OCI-LY1 (cell line): Measurements from ENCODE around the gene TRAPPC5.

Experiments
- H2AFZ ChIP-seq: fragments of 200-600 bp; sonication (generic), shearing (Covaris generic); 2 replicates; pipeline ENCODE4 v1.6.0; 2014; ENCODE audit warnings: antibody characterized with exemption, mild to moderate bottlenecking, low read length
- H3F3A ChIP-seq: fragments of 200-600 bp; sonication (generic), shearing (Covaris generic); 2 replicates; pipeline ENCODE4 v1.6.0; 2014; ENCODE audit warnings: mild to moderate bottlenecking, antibody characterized with exemption, low read length, moderate library complexity; ENCODE audit not compliant: insufficient read depth
- H3K27ac ChIP-seq: fragments of 200-600 bp; sonication (generic); 2 replicates; pipeline ENCODE4 v1.5.1; 2014; ENCODE audit warnings: low read length, mixed run types, mild to moderate bottlenecking, low read depth; ENCODE audit not compliant: poor library complexity, severe bottlenecking
- H3K27me3 ChIP-seq: fragments of 200-600 bp; sonication (generic); 2 replicates; pipeline ENCODE4 v1.6.0; 2014; ENCODE audit warnings: antibody characterized with exemption, mild to moderate bottlenecking, low read length, moderate library complexity; ENCODE audit not compliant: insufficient read depth
- H3K36me3 ChIP-seq: fragments of 200-600 bp; sonication (generic); 2 replicates; pipeline ENCODE4 v1.6.1; 2014; ENCODE audit warnings: mild to moderate bottlenecking, antibody characterized with exemption, low read length, moderate library complexity, mixed read lengths; ENCODE audit not compliant: insufficient read depth
- H3K4me1 ChIP-seq: fragments of 200-600 bp; sonication (generic); 2 replicates; pipeline ENCODE4 v1.5.1; 2014; ENCODE audit warnings: mild to moderate bottlenecking, low read length, moderate library complexity; ENCODE audit not compliant: insufficient read depth, severe bottlenecking
- H3K4me2 ChIP-seq: fragments of 200-600 bp; sonication (generic), shearing (Covaris generic); 2 replicates; pipeline ENCODE4 v1.6.1; 2014; ENCODE audit warnings: low read length
- H3K4me3 ChIP-seq: fragments of 200-600 bp; sonication (generic); 2 replicates; pipeline ENCODE4 v1.5.1; 2014; ENCODE audit warnings: low read length, low read depth, mild to moderate bottlenecking, mixed read lengths; ENCODE audit not compliant: poor library complexity, severe bottlenecking
- H3K79me2 ChIP-seq: fragments of 200-600 bp; shearing (Covaris generic); 2 replicates; pipeline ENCODE4 v1.6.1; 2016; ENCODE audit warnings: mixed run types, low read length, mixed read lengths; ENCODE audit not compliant: insufficient read depth
- H3K9ac ChIP-seq: fragments of 200-600 bp; sonication (generic), shearing (Covaris generic); 2 replicates; pipeline ENCODE4 v1.6.1; 2014; ENCODE audit warnings: mild to moderate bottlenecking, low read length, mixed read lengths
- H3K9me2 ChIP-seq: fragments of 200-600 bp; sonication (generic), shearing (Covaris generic); 2 replicates; pipeline ENCODE4 v1.6.1; 2014; ENCODE audit warnings: low read depth, mild to moderate bottlenecking, low read length, mixed read lengths
- H3K9me3 ChIP-seq: fragments of 200-600 bp; shearing (Covaris generic); 2 replicates; pipeline ENCODE4 v1.6.1; 2014; ENCODE audit warnings: low read length, mixed read lengths
- H4K20me1 ChIP-seq: fragments of 200-600 bp; sonication (generic), shearing (Covaris generic); 2 replicates; pipeline ENCODE4 v1.6.0; 2016; ENCODE audit warnings: mild to moderate bottlenecking, low read length; ENCODE audit not compliant: insufficient read depth
- CTCF ChIP-seq: fragments of 200-600 bp; sonication (generic), shearing (Covaris generic); IDR thresholded peaks from 2 replicates; pipeline ENCODE4 v1.5.1; 2017; ENCODE audit warnings: mild to moderate bottlenecking, antibody characterized with exemption, low read length, moderate library complexity, mixed read lengths
- EZH2 ChIP-seq: fragments of 200-600 bp; sonication (generic), shearing (Covaris generic); IDR thresholded peaks from 2 replicates; pipeline ENCODE4 v1.8.0; 2017; ENCODE audit warnings: borderline replicate concordance, mixed run types, mild to moderate bottlenecking, antibody characterized with exemption, low read length, moderate library complexity, mixed read lengths

Gene TRAPPC5

GRCh38 chr19:7638802-7639465, 41.7 kb upstream of the TRAPPC5 start:
- no peaks in the 10 kb centered on the region for H3K27me3 ChIP-seq
- no peaks in the 10 kb centered on the region for H3K9me2 ChIP-seq
- H3K27ac ChIP-seq = no peak overlapping the region
- H3K4me2 ChIP-seq = no peak overlapping the region
- H3F3A ChIP-seq = no peaks in the 10 kb centered on the region; the same call in 1 of the 2 replicates
- H3K36me3 ChIP-seq = no peaks in the 10 kb centered on the region
- H3K4me3 ChIP-seq = no peak overlapping the region
- TF ChIP-seq CTCF (no peak), EZH2 (no peak)
- H3K9ac ChIP-seq = no peak overlapping the region
- H3K4me1 ChIP-seq = peaks cover 13% of the 10 kb centered on the region
- H2AFZ ChIP-seq = no peak overlapping the region
- H3K9me3 ChIP-seq = no peaks in the 10 kb centered on the region
- no peaks in the 10 kb centered on the region for H4K20me1 ChIP-seq
- H3K79me2 ChIP-seq = no peaks in the 10 kb centered on the region

- no peak overlapping the region for H3K4me3 ChIP-seq
- H3K9me3 ChIP-seq = no peaks in the 10 kb centered on the region
- no peaks in the 10 kb centered on the region for H3K27me3 ChIP-seq
- H3K27ac ChIP-seq = no peak overlapping the region
- peaks cover 13% of the 10 kb centered on the region for H3K4me1 ChIP-seq
- no peak overlapping the region for H3K9ac ChIP-seq
- H3K4me2 ChIP-seq = no peak overlapping the region
- H2AFZ ChIP-seq = no peak overlapping the region
- H4K20me1 ChIP-seq = no peaks in the 10 kb centered on the region
- no peaks in the 10 kb centered on the region for H3K9me2 ChIP-seq
- H3K79me2 ChIP-seq = no peaks in the 10 kb centered on the region
- H3F3A ChIP-seq = no peaks in the 10 kb centered on the region; the same call in 1 of the 2 replicates
- TF ChIP-seq CTCF (no peak), EZH2 (no peak)
- peaks cover 6% of the 10 kb centered on the region for H3K36me3 ChIP-seq
These were observed 40.7 kb upstream of the TRAPPC5 start for GRCh38 chr19:7639863-7640348.

- H3K36me3 ChIP-seq = peaks cover 9% of the 10 kb centered on the region
- H3K9me3 ChIP-seq = no peaks in the 10 kb centered on the region
- H3K4me3 ChIP-seq = no peak overlapping the region
- peaks cover 13% of the 10 kb centered on the region for H3K4me1 ChIP-seq
- TF ChIP-seq EZH2 = no peak
- TF ChIP-seq CTCF = no peak
- no peak overlapping the region for H2AFZ ChIP-seq
- H3K9me2 ChIP-seq = no peaks in the 10 kb centered on the region
- H3K27me3 ChIP-seq = no peaks in the 10 kb centered on the region
- no peaks in the 10 kb centered on the region for H3K79me2 ChIP-seq
- H4K20me1 ChIP-seq = no peaks in the 10 kb centered on the region
- no peak overlapping the region for H3K27ac ChIP-seq
- no peaks in the 10 kb centered on the region; the same call in 1 of the 2 replicates for H3F3A ChIP-seq
- no peak overlapping the region for H3K9ac ChIP-seq
- H3K4me2 ChIP-seq = no peak overlapping the region
These were observed 39.8 kb upstream of the TRAPPC5 start for GRCh38 chr19:7640803-7641202.
